RWPE2 (cell line): ENCODE measurements around the gene LRIG1.

Experiments used
- ATAC-seq: fragments of 200-7000 bp; cut with Tn5 transposase; 3 replicates; pipeline ENCODE4 v1.9.1; 2021; ENCODE audit warnings: low read depth
- DNase-seq: peaks from one replicate; pipeline ENCODE4 v3.0.0-alpha.2; 2020; ENCODE audit warnings: low spot score
- H3K27ac ChIP-seq: fragments of 450-650 bp; 2 replicates; pipeline ENCODE4 v1.5.1; 2017; ENCODE audit warnings: mild to moderate bottlenecking; ENCODE audit not compliant: poor library complexity, severe bottlenecking
- H3K27me3 ChIP-seq: fragments of 250-450 bp; sonication (Bioruptor Pico); 2 replicates; pipeline ENCODE4 v1.5.1; 2021; ENCODE audit warnings: mild to moderate bottlenecking, moderate library complexity; ENCODE audit not compliant: insufficient read depth, poor library complexity, severe bottlenecking
- H3K36me3 ChIP-seq: fragments of 250-450 bp; sonication (Bioruptor Pico); 2 replicates; pipeline ENCODE4 v1.5.1; 2020; ENCODE audit warnings: low read depth, mild to moderate bottlenecking, moderate library complexity
- H3K4me1 ChIP-seq: fragments of 250-450 bp; sonication (Bioruptor Pico); 2 replicates; pipeline ENCODE4 v1.5.1; 2021; ENCODE audit warnings: mild to moderate bottlenecking, moderate library complexity; ENCODE audit not compliant: insufficient read depth, poor library complexity, severe bottlenecking
- H3K4me3 ChIP-seq: fragments of 250-450 bp; sonication (Bioruptor Pico); 2 replicates; pipeline ENCODE4 v1.5.1; 2021; ENCODE audit warnings: mild to moderate bottlenecking, moderate library complexity; ENCODE audit not compliant: severe bottlenecking
- H3K9me3 ChIP-seq: fragments of 250-450 bp; sonication (Bioruptor Pico); 2 replicates; pipeline ENCODE4 v1.5.1; 2021; ENCODE audit warnings: mild to moderate bottlenecking, moderate library complexity; ENCODE audit not compliant: severe bottlenecking
- TF ChIP-seq, protein P1 (sequence below): fragments of 450-650 bp; IDR thresholded peaks from one replicate; pipeline ENCODE4 v1.5.1; 2017; ENCODE audit warnings: mild to moderate bottlenecking, moderate library complexity; ENCODE audit not compliant: poor library complexity, severe bottlenecking

Gene LRIG1

GRCh38 chr3:66472313-66473134 is 28.3 kb downstream of the LRIG1 start:
- Histone ChIP-seq H3K27me3 (no peaks in the 10 kb centered on the region), H3K4me1 (peaks cover 27% of the 10 kb centered on the region), H3K9me3 (no peaks in the 10 kb centered on the region), H3K27ac (peak overlapping the region; percentile 79), H3K36me3 (no peaks in the 10 kb centered on the region), H3K4me3 (no peak overlapping the region)
- TF ChIP-seq, protein P1, sequence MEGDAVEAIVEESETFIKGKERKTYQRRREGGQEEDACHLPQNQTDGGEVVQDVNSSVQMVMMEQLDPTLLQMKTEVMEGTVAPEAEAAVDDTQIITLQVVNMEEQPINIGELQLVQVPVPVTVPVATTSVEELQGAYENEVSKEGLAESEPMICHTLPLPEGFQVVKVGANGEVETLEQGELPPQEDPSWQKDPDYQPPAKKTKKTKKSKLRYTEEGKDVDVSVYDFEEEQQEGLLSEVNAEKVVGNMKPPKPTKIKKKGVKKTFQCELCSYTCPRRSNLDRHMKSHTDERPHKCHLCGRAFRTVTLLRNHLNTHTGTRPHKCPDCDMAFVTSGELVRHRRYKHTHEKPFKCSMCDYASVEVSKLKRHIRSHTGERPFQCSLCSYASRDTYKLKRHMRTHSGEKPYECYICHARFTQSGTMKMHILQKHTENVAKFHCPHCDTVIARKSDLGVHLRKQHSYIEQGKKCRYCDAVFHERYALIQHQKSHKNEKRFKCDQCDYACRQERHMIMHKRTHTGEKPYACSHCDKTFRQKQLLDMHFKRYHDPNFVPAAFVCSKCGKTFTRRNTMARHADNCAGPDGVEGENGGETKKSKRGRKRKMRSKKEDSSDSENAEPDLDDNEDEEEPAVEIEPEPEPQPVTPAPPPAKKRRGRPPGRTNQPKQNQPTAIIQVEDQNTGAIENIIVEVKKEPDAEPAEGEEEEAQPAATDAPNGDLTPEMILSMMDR: no peak
- DNase-seq: no peak
- ATAC-seq: peak; percentile 84

DNA sequence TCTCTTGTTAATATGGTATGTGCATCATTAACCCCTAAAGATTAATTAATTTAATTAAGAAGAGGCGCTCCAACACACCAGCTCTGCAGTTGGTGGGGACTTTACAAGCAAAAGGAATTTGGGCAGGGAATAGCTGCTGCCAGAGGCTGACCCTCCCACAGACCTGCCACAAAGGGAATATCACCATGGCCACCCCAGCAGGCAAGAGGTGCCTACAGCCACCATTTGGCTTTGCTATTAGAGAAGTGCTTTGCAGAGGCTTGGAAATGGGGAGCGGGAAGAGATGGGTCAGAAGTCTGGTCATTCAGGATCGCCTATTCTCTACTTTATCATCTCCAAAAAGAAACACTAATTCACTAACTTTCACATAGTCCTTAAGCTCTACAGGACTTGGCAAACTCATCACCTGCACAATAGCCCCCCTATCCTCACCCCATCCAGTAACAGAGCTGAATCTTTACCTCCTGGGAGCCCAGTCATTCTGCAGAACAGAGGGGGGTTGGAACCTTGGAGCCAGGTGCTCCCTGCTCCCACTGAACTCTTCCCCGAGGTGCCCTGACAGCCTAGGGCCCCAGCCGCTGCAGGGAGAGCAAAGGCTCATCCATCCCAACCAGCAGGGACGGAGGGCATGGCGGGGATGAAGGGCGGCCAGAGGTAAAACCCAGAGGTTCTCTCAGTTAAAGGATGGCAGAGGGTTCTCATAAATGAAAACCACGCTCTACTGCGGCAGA is 29.7 kb downstream of the LRIG1 start:
- TF ChIP-seq, protein P1: no peak
- Histone ChIP-seq H3K9me3 (no peaks in the 10 kb centered on the region), H3K4me1 (peaks cover 27% of the 10 kb centered on the region), H3K27ac (no peak overlapping the region), H3K27me3 (no peaks in the 10 kb centered on the region), H3K36me3 (no peaks in the 10 kb centered on the region), H3K4me3 (no peak overlapping the region)
- no peak for DNase-seq
- no peak for ATAC-seq

GRCh38 chr3:66470285-66470684 is 30.5 kb downstream of the LRIG1 start:
- TF ChIP-seq, protein P1: no peak
- no peak for ATAC-seq
- H3K4me3 ChIP-seq: no peak overlapping the region
- no peaks in the 10 kb centered on the region for H3K27me3 ChIP-seq
- no peak for DNase-seq
- H3K36me3 ChIP-seq: no peaks in the 10 kb centered on the region
- H3K27ac ChIP-seq: no peak overlapping the region
- no peaks in the 10 kb centered on the region for H3K9me3 ChIP-seq
- H3K4me1 ChIP-seq: peaks cover 27% of the 10 kb centered on the region

DNA sequence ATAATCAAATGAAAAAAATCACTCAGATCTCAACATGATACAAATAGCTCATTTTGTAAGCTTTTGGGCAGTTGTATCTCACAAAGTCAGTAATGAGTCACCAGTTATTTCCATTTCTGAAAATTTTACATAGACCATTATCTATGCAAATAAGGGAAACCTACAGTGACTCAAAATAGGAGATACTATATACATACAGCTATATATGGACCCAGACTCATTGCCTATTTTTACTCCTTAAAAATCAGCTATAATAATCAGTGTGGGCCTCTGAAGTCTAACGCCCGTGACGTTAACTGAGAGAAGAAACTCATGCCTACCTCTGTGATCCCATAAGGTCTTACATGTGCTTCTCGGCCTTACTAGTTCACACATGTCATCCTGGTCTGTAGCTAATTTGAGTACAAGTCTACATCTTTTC is 31.6 kb downstream of the LRIG1 start:
- no peak for DNase-seq
- TF ChIP-seq, protein P1: no peak
- H3K9me3 ChIP-seq: no peaks in the 10 kb centered on the region
- H3K27me3 ChIP-seq: no peaks in the 10 kb centered on the region
- peaks cover 27% of the 10 kb centered on the region for H3K4me1 ChIP-seq
- no peak overlapping the region for H3K27ac ChIP-seq
- no peaks in the 10 kb centered on the region for H3K36me3 ChIP-seq
- H3K4me3 ChIP-seq: no peak overlapping the region
- ATAC-seq: 0 out of 3 replicates have a peak, but pooled peaks have one; percentile 22
